ENCODE results near the gene OSTC.

- no peak for TF ChIP-seq EZH2phosphoT487 (IDR thresholded peaks at IDR 0.05; ENCODE audit: insufficient read depth, low read depth)
- TF ChIP-seq EZH2 (IDR thresholded peaks at IDR 0.05; ENCODE audit: insufficient read depth, poor library complexity, severe bottlenecking), result no peak
Observed at GRCh38 chr4:108651014-108651791, 804 bp downstream of the OSTC start.

All from GM23248 (cell line).